IPS DF 4.7 (cell line): Measurements from ENCODE around the gene PRCP.

ENCODE experiments used
- DNase-seq: peaks from one replicate; pipeline ENCODE4 v3.0.0-alpha.2; 2013; ENCODE audit warnings: low spot score; ENCODE audit errors: extremely low read depth

The PRCP gene

DNA sequence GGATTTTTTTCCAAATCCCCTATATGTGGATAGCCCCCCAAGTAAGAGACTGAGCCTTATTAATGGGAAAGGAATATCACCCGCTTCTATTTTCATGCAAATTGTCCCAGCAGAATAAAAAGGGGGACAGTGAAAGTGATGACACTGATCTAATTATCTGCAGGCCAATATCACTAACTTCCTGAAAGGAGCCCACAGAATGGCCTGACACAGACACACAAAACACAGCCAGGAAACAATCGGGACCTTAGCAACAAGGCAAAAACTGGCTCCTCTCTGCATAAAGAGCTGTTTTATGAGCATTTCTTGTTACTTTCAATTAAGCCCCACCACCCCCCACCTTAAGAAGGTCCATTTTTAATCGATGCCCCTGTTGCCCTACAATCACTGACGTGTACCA is 112.2 kb downstream of the PRCP start:
- DNase-seq: no peak

DNA sequence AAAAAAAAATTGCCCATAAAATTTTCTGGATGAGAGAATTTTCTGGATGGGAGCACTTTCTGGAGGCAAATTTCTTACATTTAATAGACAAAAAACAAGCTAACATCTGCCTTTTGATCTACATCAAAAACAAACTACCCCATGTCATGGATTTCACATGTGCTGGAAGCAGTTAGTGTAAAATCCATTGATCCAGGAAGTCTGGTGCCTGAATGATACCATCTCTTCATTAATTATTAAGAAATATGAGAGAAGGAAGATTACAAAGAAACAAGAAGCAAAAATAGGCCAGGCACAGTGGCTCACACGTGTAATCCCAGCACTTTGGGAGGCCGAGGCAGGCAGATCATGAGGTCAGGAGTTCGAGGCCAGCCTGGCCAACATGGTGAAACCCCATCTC is 113.4 kb downstream of the PRCP start:
- no peak for DNase-seq

DNA sequence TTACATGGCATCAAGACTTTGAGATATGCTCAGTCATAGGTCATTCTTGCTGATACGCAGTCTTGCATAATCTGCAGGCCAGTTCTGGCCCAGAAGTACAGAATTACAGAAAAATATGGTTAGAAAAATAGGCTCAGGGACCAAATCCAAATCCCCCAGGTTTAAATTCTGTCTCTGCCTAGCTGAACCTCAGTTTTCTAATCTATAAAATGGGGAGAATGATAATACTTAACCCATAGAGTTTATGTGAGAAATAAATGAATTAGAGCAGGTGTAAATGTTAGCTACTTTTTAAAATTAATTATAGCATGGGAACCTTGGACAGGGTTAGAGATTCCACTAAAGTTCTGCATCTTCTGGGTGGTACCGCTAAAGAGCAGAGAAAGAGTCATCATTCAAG is 114.2 kb downstream of the PRCP start:
- no peak for DNase-seq

DNA sequence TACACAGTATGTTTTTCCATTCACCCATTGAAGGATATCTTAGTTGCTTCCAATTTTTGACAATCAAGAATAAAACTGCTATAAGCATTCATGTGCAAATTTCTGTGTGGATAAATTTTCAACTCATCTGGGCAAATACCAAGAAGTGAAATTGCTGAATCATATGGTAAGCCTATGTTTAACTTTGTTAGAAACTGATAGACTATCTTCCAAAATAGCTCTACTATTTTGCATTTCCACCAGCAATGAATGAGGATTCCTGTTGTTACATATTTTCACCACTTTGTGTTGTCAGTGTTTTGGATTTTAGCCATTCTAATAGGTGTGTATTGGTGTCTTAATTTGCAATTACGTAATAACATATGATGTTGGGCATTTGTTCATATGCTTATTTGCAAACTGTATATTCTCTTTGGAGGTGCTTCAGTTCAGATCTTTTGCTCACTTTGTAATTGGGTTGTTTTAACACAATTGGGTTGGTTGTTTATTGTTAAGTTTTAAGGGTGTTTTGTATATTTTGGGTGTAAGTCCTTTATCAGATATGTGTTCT is 117.3 kb downstream of the PRCP start:
- no peak for DNase-seq

DNA sequence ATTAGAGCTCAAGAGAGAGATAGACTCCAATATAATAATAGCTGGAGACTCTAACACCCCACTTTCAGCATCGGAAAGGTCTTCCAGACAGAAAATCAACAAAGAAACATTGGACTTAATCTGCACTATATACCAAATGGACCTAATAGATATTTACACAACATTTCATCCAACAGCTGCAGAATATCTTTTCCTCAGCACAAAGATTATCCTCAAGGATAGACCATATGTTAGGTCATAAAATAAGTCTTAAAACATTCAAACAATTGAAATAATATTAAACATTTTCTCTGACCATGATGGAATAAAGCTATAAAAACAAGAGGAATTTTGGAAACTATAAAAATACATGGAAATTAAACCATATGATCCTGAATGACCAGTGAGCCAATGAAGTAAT is 121.5 kb downstream of the PRCP start:
- DNase-seq: no peak

DNA sequence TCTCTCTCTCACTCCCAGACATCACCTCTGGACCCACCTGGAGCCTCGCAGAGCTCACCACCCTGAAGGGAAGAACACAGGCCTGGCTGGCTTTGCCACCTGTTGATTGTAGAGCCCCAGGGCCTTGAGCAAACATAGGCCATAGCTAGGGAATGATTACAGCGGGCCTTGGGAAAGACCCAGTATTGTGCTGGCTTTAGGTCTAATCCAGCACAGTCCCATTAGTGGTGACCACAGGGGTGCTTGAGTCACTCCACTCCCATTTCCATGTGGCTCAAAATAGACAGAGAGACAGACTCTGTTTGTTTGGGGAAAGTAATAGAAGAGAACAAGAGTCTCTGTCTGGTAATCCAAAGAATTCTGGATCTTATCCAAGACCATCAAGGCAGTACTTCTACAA is 123.9 kb downstream of the PRCP start:
- no peak for DNase-seq

DNA sequence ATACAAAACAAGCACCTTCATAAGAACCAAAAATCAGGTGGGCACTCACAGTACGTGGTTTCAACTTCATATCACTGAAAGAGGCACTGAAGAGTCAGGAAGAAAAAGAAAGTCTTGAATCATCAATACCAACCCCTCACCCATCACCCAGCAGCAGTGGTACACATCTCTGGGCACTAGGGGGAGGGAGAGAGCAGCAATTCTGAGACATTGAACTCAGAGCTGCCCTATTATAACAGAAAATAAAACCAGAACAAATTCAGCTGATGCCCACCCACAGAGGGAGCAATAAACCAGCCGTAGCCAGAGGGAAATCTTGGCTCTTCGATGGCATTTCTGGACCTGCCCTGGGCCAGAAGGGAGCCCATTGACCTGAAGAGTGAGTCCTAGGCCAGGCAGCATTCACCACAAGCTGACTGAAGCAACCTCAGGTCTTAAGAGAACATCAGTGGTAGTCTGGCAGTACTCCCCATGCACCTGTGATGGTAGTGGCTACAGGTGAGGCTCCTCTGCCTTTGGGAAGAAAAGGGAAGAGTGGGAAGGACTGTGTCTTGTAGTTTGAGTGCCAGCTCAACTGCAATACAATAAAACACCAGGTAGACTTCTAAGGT is 124.4 kb downstream of the PRCP start:
- peak; percentile 51 for DNase-seq

DNA sequence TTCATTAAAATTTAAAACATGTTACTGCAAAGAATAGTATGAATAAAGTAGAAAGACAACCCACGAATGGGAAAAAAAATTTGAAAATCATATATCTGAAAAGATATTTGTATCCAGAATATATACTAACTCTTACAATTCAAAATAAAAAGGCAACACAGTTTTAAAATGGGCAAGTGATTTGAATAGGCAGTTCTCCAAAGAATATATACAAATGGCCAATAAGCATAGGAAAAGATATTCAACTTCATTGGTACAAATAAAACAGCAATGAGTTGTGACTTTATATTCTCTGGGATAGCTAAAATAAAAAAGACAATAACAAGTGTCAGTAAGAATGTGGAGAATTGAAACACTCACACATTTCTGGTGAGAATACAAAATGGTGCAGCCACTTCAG is 125.0 kb downstream of the PRCP start:
- no peak for DNase-seq
